K562 (cell line): ENCODE measurements around the gene HS3ST5.

Experiments
- CHD2 ChIP-seq: IDR thresholded peaks from 2 replicates; pipeline ENCODE4 v1.6.1; 2011; ENCODE audit warnings: low read depth, low read length
- CTCF ChIP-seq, 3 experiments: IDR thresholded peaks in 2 of 3; conservative IDR thresholded peaks in 1 of 3; 2 replicates each; pipeline ENCODE4 v1.5.1; 2011 to 2012; ENCODE audit warnings: low read length in 3 of 3, mild to moderate bottlenecking in 3 of 3, control low read depth in 2 of 3, improper control_type of control experiment in 1 of 3, inconsistent platforms in 1 of 3, low read depth in 1 of 3, mixed read lengths in 1 of 3, moderate library complexity in 1 of 3; ENCODE audit not compliant: insufficient read depth in 2 of 3
- EP300 ChIP-seq: IDR thresholded peaks from 2 replicates; pipeline ENCODE4 v1.6.1; 2012; ENCODE audit warnings: low read length, improper control_type of control experiment
- HMG20A ChIP-seq: fragments of 450-650 bp; formaldehyde crosslinking; conservative IDR thresholded peaks from 2 replicates; pipeline ENCODE4 v1.4.0; 2020; ENCODE audit warnings: mild to moderate bottlenecking, mixed read lengths
- KLF13 ChIP-seq: fragments of 450-650 bp; IDR thresholded peaks from 2 replicates; pipeline ENCODE4 v1.6.1; 2016; ENCODE audit warnings: missing genetic modification characterization, low read depth, mild to moderate bottlenecking, missing compliant biosample characterization, moderate library complexity, borderline replicate concordance
- NR1H2 ChIP-seq: sonication (generic); formaldehyde crosslinking; IDR thresholded peaks from 2 replicates; pipeline ENCODE4 v1.4.0; 2020; ENCODE audit warnings: mild to moderate bottlenecking, missing genetic modification reagents
- POLR2G ChIP-seq: fragments of 200-400 bp; formaldehyde crosslinking; IDR thresholded peaks from 2 replicates; pipeline ENCODE4 v1.6.1; 2017; ENCODE audit warnings: low read depth, mild to moderate bottlenecking, antibody characterized with exemption, low read length, moderate library complexity
- TAF1 ChIP-seq: IDR thresholded peaks from 2 replicates; pipeline ENCODE4 v1.6.1; 2011; ENCODE audit warnings: mild to moderate bottlenecking, low read length, moderate library complexity; ENCODE audit not compliant: insufficient read depth, control insufficient read depth, severe bottlenecking; ENCODE audit errors: extremely low read depth
- TAL1 ChIP-seq: fragments of 450-650 bp; IDR thresholded peaks from 2 replicates; pipeline ENCODE4 v1.6.1; 2016; ENCODE audit warnings: mild to moderate bottlenecking
- ZBTB11 ChIP-seq, 3 experiments: fragments of 200-800 bp in 1 of 3; fragments of 250-450 bp in 1 of 3; fragments of 450-650 bp in 1 of 3; sonication (Bioruptor Pico) in 1 of 3; sonication (Bioruptor generic) in 1 of 3; formaldehyde crosslinking in 1 of 3; IDR thresholded peaks; 2 replicates each; pipeline versions ENCODE4 v1.6.1 to v1.8.0; 2016 to 2022; ENCODE audit warnings: mild to moderate bottlenecking in 2 of 3, missing genetic modification characterization in 2 of 3, missing compliant biosample characterization in 1 of 3, moderate library complexity in 1 of 3
- ZBTB49 ChIP-seq: sonication (generic); formaldehyde crosslinking; IDR thresholded peaks from 2 replicates; pipeline ENCODE4 v1.8.0; 2022; ENCODE audit warnings: missing genetic modification reagents, mild to moderate bottlenecking, borderline replicate concordance
- ZBTB8A ChIP-seq: fragments of 450-650 bp; IDR thresholded peaks from 2 replicates; pipeline ENCODE4 v1.6.1; 2018; ENCODE audit warnings: mild to moderate bottlenecking, moderate library complexity; ENCODE audit not compliant: partially characterized antibody
- ZNF175 ChIP-seq: fragments of 200-800 bp; sonication (Bioruptor generic); IDR thresholded peaks from 2 replicates; pipeline ENCODE4 v1.6.1; 2016; ENCODE audit warnings: low read depth, mild to moderate bottlenecking, missing genetic modification characterization, missing compliant biosample characterization
- ZNF24 ChIP-seq: fragments of 450-650 bp; IDR thresholded peaks from 2 replicates; pipeline ENCODE4 v1.6.1; 2016

- TF ChIP-seq CTCF (IDR thresholded peaks at IDR 0.05 in 2 of 3, conservative IDR thresholded peaks at IDR 0.05 in 1 of 3; ENCODE audit: insufficient read depth in 2 of 3, low read depth in 1 of 3, low read length in 3 of 3) (no peak), ZBTB11 (CRISPR knock-in tag; IDR thresholded peaks at IDR 0.05) (no peak), POLR2G (no peak), ZBTB49 (no peak), TAF1 (no peak), HMG20A (no peak), TAL1 (no peak), ZNF175 (CRISPR knock-in tag) (no peak), ZBTB8A (no peak), CHD2 (no peak), NR1H2 (no peak), ZNF24 (no peak), KLF13 (no peak), EP300 (no peak)
Observed at GRCh38 chr6:114327074-114327473, 15.7 kb downstream of the HS3ST5 start.
